GM21423 (cell line): ENCODE results near the gene C2orf92.
"Not testable (repeated sequence)": the region's sequence is repeated elsewhere in the genome, so short reads cannot be mapped to it uniquely, and the experiment has no call there.

Experiments
- ATAC-seq: cut with Tn5 transposase; IDR thresholded peaks from one replicate; pipeline ENCODE4 v1.9.1; 2021; ENCODE audit warnings: mild to moderate bottlenecking, moderate library complexity; ENCODE audit not compliant: unreplicated experiment

C2orf92 gene

GRCh38 chr2:97688062-97688827 lies 18.7 kb downstream of the C2orf92 start:
- no peak for ATAC-seq

- ATAC-seq = no peak
These were observed 21.7 kb downstream of the C2orf92 start for GRCh38 chr2:97691166-97691565.

GRCh38 chr2:97693476-97693875 lies 24.0 kb downstream of the C2orf92 start:
- ATAC-seq = no peak

GRCh38 chr2:97695744-97696143 lies 26.2 kb downstream of the C2orf92 start:
- no peak for ATAC-seq

- ATAC-seq = peak; percentile 64
These were observed 28.0 kb downstream of the C2orf92 start for GRCh38 chr2:97697252-97698235.

- no peak for ATAC-seq
These were observed 29.0 kb downstream of the C2orf92 start for GRCh38 chr2:97698530-97698929.

GRCh38 chr2:97699765-97700444 lies 30.4 kb downstream of the C2orf92 start:
- peak; percentile 52 for ATAC-seq

- no peak for ATAC-seq
These were observed 31.7 kb downstream of the C2orf92 start for GRCh38 chr2:97701186-97701585.

GRCh38 chr2:97701851-97702465 lies 32.4 kb downstream of the C2orf92 start:
- no peak for ATAC-seq

- no peak for ATAC-seq
These were observed 33.4 kb downstream of the C2orf92 start for GRCh38 chr2:97702731-97703470.

GRCh38 chr2:97703741-97704140 lies 34.2 kb downstream of the C2orf92 start:
- ATAC-seq = no peak

- ATAC-seq = no peak
These were observed 35.5 kb downstream of the C2orf92 start for GRCh38 chr2:97704989-97705388.

- ATAC-seq = no peak
These were observed 36.6 kb downstream of the C2orf92 start for GRCh38 chr2:97706112-97706511.

GRCh38 chr2:97706708-97707345 lies 37.3 kb downstream of the C2orf92 start:
- ATAC-seq = no peak

- no peak for ATAC-seq
These were observed 38.0 kb downstream of the C2orf92 start for GRCh38 chr2:97707362-97708047.

- no peak for ATAC-seq
These were observed 38.5 kb downstream of the C2orf92 start for GRCh38 chr2:97708048-97708380.

GRCh38 chr2:97708608-97709007 lies 39.1 kb downstream of the C2orf92 start:
- ATAC-seq = no peak

- no peak for ATAC-seq
These were observed 41.8 kb downstream of the C2orf92 start for GRCh38 chr2:97711394-97711711.

GRCh38 chr2:97712175-97712574 lies 42.7 kb downstream of the C2orf92 start:
- not testable (repeated sequence) for ATAC-seq
